K562 (cell line): ENCODE data around the gene LEUTX. TPM values are rescaled to one million over a fixed set of nuclear protein-coding genes. Genes with fewer than 3 reads are reported as not detected.

ENCODE experiments used
- ARID1B ChIP-seq: fragments of 450-650 bp; IDR thresholded peaks from 2 replicates; pipeline ENCODE4 v1.6.1; 2016; ENCODE audit warnings: antibody characterized with exemption, mild to moderate bottlenecking, inconsistent platforms
- ARID2 ChIP-seq: fragments of 450-650 bp; IDR thresholded peaks from 2 replicates; pipeline ENCODE4 v1.6.1; 2017; ENCODE audit warnings: antibody characterized with exemption, mild to moderate bottlenecking
- CHD4 ChIP-seq: fragments of 200-600 bp; sonication (generic); IDR thresholded peaks from 3 replicates; pipeline ENCODE4 v1.6.1; 2012; ENCODE audit warnings: low read depth, mild to moderate bottlenecking, mixed read lengths, low read length, inconsistent platforms; ENCODE audit not compliant: insufficient read depth, insufficient replicate concordance, poor library complexity, severe bottlenecking
- CREM ChIP-seq: IDR thresholded peaks from 2 replicates; pipeline ENCODE4 v1.6.1; 2014; ENCODE audit warnings: antibody characterized with exemption, low read depth
- EWSR1 ChIP-seq: fragments of 450-650 bp; IDR thresholded peaks from 2 replicates; pipeline ENCODE4 v1.6.1; 2018; ENCODE audit warnings: borderline replicate concordance, mild to moderate bottlenecking, low read depth, moderate library complexity; ENCODE audit not compliant: partially characterized antibody
- HCFC1 ChIP-seq: IDR thresholded peaks from 2 replicates; pipeline ENCODE4 v1.6.1; 2012; ENCODE audit warnings: low read depth, low read length, improper control_type of control experiment
- KDM4B ChIP-seq, 2 experiments: fragments of 450-650 bp in 1 of 2; sonication (generic) in 1 of 2; IDR thresholded peaks; 2 replicates each; pipeline ENCODE4 v1.6.1; 2016 to 2017; ENCODE audit warnings: borderline replicate concordance in 2 of 2, antibody characterized with exemption in 1 of 2, low read depth in 1 of 2, mild to moderate bottlenecking in 1 of 2
- MBD2 ChIP-seq: sonication (generic); IDR thresholded peaks from 2 replicates; pipeline ENCODE4 v1.6.1; 2016; ENCODE audit warnings: low read depth, borderline replicate concordance
- PHB2 ChIP-seq: fragments of 450-650 bp; IDR thresholded peaks from 2 replicates; pipeline ENCODE4 v1.6.1; 2017; ENCODE audit warnings: low read depth
- PRPF4 ChIP-seq: fragments of 200-400 bp; formaldehyde crosslinking; IDR thresholded peaks from one replicate; pipeline ENCODE4 v1.6.1; 2017; ENCODE audit warnings: low read length, low read depth, mild to moderate bottlenecking; ENCODE audit not compliant: insufficient read depth, poor library complexity, severe bottlenecking
- RAD51 ChIP-seq: fragments of 450-650 bp; IDR thresholded peaks from 2 replicates; pipeline ENCODE4 v1.7.1; 2016; ENCODE audit warnings: low read depth, mild to moderate bottlenecking, borderline replicate concordance
- SAFB ChIP-seq: fragments of 200-400 bp; formaldehyde crosslinking; IDR thresholded peaks from 2 replicates; pipeline ENCODE4 v1.6.1; 2017; ENCODE audit warnings: low read depth, low read length, borderline replicate concordance
- TCFL5 ChIP-seq: fragments of 250-450 bp; sonication (Bioruptor Pico); conservative IDR thresholded peaks from 2 replicates; pipeline ENCODE4 v1.6.1; 2021; ENCODE audit warnings: mild to moderate bottlenecking, moderate library complexity, matching md5 sums
- TRIM28 ChIP-seq: fragments of 450-650 bp; IDR thresholded peaks from 2 replicates; pipeline ENCODE4 v1.6.1; 2017
- ZBED1 ChIP-seq: IDR thresholded peaks from 2 replicates; pipeline ENCODE4 v1.6.1; 2014
- ZNF143 ChIP-seq: sonication (generic); formaldehyde crosslinking; IDR thresholded peaks from 2 replicates; pipeline ENCODE4 v1.9.0; 2022; ENCODE audit warnings: mild to moderate bottlenecking, missing genetic modification reagents
- ZSCAN32 ChIP-seq: fragments of 450-650 bp; formaldehyde crosslinking; IDR thresholded peaks from 2 replicates; pipeline ENCODE4 v1.4.0; 2020; ENCODE audit warnings: mild to moderate bottlenecking, moderate library complexity
- polyA plus RNA-seq, 8 experiments: library from polyadenylated mRNA; depleted of rRNA in 4 of 8; stranded (reverse) in 5 of 8; unstranded in 3 of 8; fragments of >200 nt; fragmentation: Nextera tagmentation in 2 of 8; fragmentation: Illumina TruSeq in 1 of 8; extraction: Ambion mirVana in 2 of 8; extraction: Trizol in 1 of 8; gene quantifications; 2 replicates each; pipeline versions ENCODE4 v1.2.1 to v1.2.3, GENCODE V29; 2011 to 2014; ENCODE audit warnings: inconsistent platforms in 1 of 8, missing spikeins in 1 of 8
- total RNA-seq, 7 experiments: library from RNA; depleted of rRNA in 6 of 7; stranded (reverse); fragments of >200 nt in 6 of 7; fragmentation: Illumina TruSeq in 2 of 7; extraction: Trizol in 2 of 7; gene quantifications; 2 replicates each; pipeline versions ENCODE4 v1.2.1 to v1.2.3, GENCODE V29; 2011 to 2021; ENCODE audit warnings: low replicate concordance in 1 of 7
- TF ChIP-seq, protein P1 (sequence below): fragments of 150-350 bp; conservative IDR thresholded peaks from 2 replicates; pipeline ENCODE4 v1.6.1; 2014; ENCODE audit warnings: low read length
- TF ChIP-seq, protein P2 (sequence below): sonication (generic); formaldehyde crosslinking; IDR thresholded peaks from 2 replicates; pipeline ENCODE4 v1.8.0; 2022; ENCODE audit warnings: mild to moderate bottlenecking, missing genetic modification reagents
- TF ChIP-seq, protein P3 (sequence below): sonication (generic); formaldehyde crosslinking; IDR thresholded peaks from 2 replicates; pipeline ENCODE4 v1.8.0; 2022; ENCODE audit warnings: mild to moderate bottlenecking, missing genetic modification reagents, borderline replicate concordance
- TF ChIP-seq, protein P4 (sequence below): fragments of 250-450 bp; sonication (Bioruptor Pico); IDR thresholded peaks from 2 replicates; pipeline ENCODE4 v1.4.0; 2020; ENCODE audit warnings: borderline replicate concordance

The LEUTX gene
- total and polyA plus RNA-seq, 9 of the 15 experiments (the other 6 are each of a cell fraction or from before 2014, with no cell fraction given), result not detected

DNA sequence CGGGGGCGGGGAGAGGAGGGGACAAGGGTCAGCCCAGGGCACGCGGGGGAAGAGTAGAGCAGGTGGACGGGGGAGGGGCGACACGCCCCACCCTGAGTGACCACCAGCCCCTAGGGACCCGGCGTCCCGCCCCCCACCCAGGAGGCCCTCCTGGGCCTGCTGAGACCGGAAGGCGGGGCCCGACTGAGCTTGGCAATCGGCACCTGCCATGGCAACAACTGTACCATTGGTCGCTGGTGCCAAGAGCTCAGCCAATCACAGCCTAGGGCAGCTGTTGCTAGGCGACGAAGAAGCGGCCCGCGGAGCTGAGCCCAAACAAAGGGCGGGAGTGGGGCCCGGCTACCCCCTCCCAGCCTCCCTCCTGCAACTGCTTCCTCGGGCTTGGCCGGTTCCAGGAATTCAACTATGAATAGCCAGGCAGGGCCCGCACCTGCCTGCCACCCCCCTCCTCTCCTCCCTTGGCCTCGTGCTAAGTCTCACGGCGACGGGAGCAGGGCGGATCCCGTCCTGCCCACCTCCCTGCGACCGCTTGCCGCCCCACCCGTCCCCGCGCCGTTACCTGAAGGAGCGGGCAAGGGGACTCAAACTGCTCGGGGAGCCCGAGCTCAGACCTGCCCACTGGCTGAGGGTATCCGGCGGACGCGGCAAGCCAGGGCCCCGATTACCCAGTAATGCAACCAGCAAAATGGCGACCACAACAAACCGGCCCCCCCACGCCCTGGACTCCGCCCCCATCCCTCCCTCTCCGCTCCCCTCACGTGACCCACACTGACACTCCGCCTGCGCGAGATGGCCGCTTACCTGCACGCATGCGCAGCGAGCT is 55.0 kb downstream of the LEUTX start, which contains the start of gene DYRK1B (continued):
- TF ChIP-seq, protein P1, sequence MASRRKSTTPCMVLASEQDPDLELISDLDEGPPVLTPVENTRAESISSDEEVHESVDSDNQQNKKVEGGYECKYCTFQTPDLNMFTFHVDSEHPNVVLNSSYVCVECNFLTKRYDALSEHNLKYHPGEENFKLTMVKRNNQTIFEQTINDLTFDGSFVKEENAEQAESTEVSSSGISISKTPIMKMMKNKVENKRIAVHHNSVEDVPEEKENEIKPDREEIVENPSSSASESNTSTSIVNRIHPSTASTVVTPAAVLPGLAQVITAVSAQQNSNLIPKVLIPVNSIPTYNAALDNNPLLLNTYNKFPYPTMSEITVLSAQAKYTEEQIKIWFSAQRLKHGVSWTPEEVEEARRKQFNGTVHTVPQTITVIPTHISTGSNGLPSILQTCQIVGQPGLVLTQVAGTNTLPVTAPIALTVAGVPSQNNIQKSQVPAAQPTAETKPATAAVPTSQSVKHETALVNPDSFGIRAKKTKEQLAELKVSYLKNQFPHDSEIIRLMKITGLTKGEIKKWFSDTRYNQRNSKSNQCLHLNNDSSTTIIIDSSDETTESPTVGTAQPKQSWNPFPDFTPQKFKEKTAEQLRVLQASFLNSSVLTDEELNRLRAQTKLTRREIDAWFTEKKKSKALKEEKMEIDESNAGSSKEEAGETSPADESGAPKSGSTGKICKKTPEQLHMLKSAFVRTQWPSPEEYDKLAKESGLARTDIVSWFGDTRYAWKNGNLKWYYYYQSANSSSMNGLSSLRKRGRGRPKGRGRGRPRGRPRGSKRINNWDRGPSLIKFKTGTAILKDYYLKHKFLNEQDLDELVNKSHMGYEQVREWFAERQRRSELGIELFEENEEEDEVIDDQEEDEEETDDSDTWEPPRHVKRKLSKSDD, result no peak
- TF ChIP-seq SAFB (no peak), ZSCAN32 (CRISPR knock-in tag) (no peak), CREM (peak; percentile 43; the same call in 1 of the 2 replicates), ZBED1 (no peak), HCFC1 (peak; percentile 48; the same call in 1 of the 2 replicates), PRPF4 (peak; percentile 58), TCFL5 (CRISPR knock-in tag) (no peak), ARID1B (no peak), PHB2 (no peak), TRIM28 (no peak), KDM4B (IDR thresholded peaks at IDR 0.05; ENCODE audit: borderline replicate concordance in 2 of 2, low read depth in 1 of 2) (peak in 1 of 2 experiments; percentile 63; a peak in 1 of 4 replicates), ZNF143 (no peak), CHD4 (no peak), ARID2 (no peak), RAD51 (peak; percentile 97), EWSR1 (no peak), MBD2 (peak; percentile 70)
- TF ChIP-seq, protein P2, sequence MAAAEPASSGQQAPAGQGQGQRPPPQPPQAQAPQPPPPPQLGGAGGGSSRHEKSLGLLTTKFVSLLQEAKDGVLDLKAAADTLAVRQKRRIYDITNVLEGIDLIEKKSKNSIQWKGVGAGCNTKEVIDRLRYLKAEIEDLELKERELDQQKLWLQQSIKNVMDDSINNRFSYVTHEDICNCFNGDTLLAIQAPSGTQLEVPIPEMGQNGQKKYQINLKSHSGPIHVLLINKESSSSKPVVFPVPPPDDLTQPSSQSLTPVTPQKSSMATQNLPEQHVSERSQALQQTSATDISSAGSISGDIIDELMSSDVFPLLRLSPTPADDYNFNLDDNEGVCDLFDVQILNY (CRISPR knock-in tag), result no peak
- TF ChIP-seq, protein P3, sequence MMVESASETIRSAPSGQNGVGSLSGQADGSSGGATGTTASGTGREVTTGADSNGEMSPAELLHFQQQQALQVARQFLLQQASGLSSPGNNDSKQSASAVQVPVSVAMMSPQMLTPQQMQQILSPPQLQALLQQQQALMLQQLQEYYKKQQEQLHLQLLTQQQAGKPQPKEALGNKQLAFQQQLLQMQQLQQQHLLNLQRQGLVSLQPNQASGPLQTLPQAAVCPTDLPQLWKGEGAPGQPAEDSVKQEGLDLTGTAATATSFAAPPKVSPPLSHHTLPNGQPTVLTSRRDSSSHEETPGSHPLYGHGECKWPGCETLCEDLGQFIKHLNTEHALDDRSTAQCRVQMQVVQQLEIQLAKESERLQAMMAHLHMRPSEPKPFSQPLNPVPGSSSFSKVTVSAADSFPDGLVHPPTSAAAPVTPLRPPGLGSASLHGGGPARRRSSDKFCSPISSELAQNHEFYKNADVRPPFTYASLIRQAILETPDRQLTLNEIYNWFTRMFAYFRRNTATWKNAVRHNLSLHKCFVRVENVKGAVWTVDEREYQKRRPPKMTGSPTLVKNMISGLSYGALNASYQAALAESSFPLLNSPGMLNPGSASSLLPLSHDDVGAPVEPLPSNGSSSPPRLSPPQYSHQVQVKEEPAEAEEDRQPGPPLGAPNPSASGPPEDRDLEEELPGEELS (CRISPR knock-in tag), result no peak
- TF ChIP-seq, protein P4, sequence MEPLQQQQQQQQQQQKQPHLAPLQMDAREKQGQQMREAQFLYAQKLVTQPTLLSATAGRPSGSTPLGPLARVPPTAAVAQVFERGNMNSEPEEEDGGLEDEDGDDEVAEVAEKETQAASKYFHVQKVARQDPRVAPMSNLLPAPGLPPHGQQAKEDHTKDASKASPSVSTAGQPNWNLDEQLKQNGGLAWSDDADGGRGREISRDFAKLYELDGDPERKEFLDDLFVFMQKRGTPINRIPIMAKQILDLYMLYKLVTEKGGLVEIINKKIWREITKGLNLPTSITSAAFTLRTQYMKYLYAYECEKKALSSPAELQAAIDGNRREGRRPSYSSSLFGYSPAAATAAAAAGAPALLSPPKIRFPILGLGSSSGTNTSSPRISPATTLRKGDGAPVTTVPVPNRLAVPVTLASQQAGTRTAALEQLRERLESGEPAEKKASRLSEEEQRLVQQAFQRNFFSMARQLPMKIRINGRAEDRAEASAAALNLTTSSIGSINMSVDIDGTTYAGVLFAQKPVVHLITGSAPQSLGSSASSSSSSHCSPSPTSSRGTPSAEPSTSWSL (CRISPR knock-in tag), result no peak
